SJCRH30 (cell line): ENCODE measurements around the gene DPF1. TPM values are rescaled to one million over a fixed set of nuclear protein-coding genes. Genes with fewer than 3 reads are reported as not detected.

Experiments
- DNase-seq, 2 experiments: peaks; one replicate each; pipeline ENCODE4 v3.0.0-alpha.2; 2015 to 2020
- H3K27ac ChIP-seq: fragments of 250-450 bp; sonication (Bioruptor Pico); 2 replicates; pipeline ENCODE4 v1.5.1; 2020; ENCODE audit warnings: mild to moderate bottlenecking, moderate library complexity
- H3K27me3 ChIP-seq: fragments of 250-450 bp; sonication (Bioruptor Pico); 2 replicates; pipeline ENCODE4 v1.5.1; 2020; ENCODE audit warnings: mild to moderate bottlenecking, moderate library complexity
- H3K36me3 ChIP-seq: fragments of 250-450 bp; sonication (Bioruptor Pico); 2 replicates; pipeline ENCODE4 v1.5.1; 2020; ENCODE audit warnings: mild to moderate bottlenecking, moderate library complexity
- H3K4me1 ChIP-seq: fragments of 250-450 bp; sonication (Bioruptor Pico); 2 replicates; pipeline ENCODE4 v1.5.1; 2020; ENCODE audit warnings: mild to moderate bottlenecking, moderate library complexity
- H3K4me3 ChIP-seq: fragments of 250-450 bp; sonication (Bioruptor Pico); 2 replicates; pipeline ENCODE4 v1.5.1; 2020; ENCODE audit warnings: mild to moderate bottlenecking, moderate library complexity
- H3K9me3 ChIP-seq: fragments of 250-450 bp; sonication (Bioruptor Pico); replicated peaks from 2 replicates; pipeline ENCODE4 v1.5.1; 2020; ENCODE audit warnings: mild to moderate bottlenecking, moderate library complexity
- total RNA-seq: library from RNA; depleted of rRNA; stranded (reverse); fragments of >200 nt; shearing (Covaris generic); gene quantifications from 2 replicates; pipeline ENCODE4 v1.2.3, GENCODE V29; 2014

The DPF1 gene
- total RNA-seq, 1 experiment from 2014 or later: 10.6 TPM

GRCh38 chr19:38255383-38256014, 31.5 kb upstream of the DPF1 start:
- H3K4me1 ChIP-seq: peaks cover 29% of the 10 kb centered on the region
- H3K27me3 ChIP-seq: no peaks in the 10 kb centered on the region
- peak overlapping the region; percentile 1; the same call in 1 of the 2 replicates for H3K27ac ChIP-seq
- H3K36me3 ChIP-seq: no peaks in the 10 kb centered on the region
- H3K9me3 ChIP-seq: no peaks in the 10 kb centered on the region
- no peak overlapping the region for H3K4me3 ChIP-seq
- DNase-seq: peak; percentile 61 to 64

GRCh38 chr19:38253788-38254187, 29.8 kb upstream of the DPF1 start:
- Histone ChIP-seq H3K36me3 (no peaks in the 10 kb centered on the region), H3K27me3 (no peaks in the 10 kb centered on the region), H3K9me3 (no peaks in the 10 kb centered on the region), H3K4me3 (peak overlapping the region; percentile 50), H3K4me1 (peaks cover 29% of the 10 kb centered on the region), H3K27ac (peak overlapping the region; percentile 67)
- DNase-seq: no peak

DNA sequence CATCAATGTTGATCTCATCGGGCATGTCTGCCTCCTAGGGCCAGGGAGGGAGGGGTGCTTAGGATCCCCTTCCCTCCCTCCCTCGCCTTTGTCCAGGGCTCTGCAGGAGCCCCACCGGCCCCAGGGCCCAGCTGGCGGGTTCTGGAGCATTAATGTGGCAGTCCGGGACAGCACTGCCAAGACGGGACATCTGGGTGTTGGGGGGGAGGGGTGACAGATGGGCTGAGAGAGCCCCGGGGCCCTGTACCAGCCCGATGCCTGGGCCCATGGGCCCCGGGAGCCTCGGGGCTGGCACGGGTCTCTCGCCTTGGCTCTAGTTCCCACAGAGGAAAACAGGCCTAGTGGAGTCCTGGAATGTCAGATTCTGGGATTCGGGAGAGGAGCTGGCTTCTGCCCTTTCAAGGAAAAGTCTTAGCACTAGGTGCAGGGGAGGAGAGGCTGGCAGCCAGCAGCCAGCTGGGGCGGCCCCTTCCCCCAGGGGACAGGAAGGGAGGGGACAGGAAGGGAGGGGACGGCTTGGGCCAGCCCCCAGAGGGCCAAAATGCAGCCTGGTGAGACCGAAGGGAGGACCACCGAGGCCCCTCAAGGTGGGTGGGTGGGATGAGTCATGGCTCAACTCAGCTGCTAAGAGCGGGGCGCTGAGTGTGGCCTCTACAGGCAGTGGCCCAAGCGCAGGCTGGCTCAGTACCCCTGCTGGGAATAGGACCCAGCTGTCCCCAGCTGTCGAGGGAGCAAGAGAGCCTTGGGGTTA, 29.1 kb upstream of the DPF1 start:
- Histone ChIP-seq H3K4me3 (peak overlapping the region; percentile 50), H3K9me3 (no peaks in the 10 kb centered on the region), H3K36me3 (no peaks in the 10 kb centered on the region), H3K27me3 (no peaks in the 10 kb centered on the region), H3K4me1 (peaks cover 29% of the 10 kb centered on the region), H3K27ac (peak overlapping the region; percentile 67)
- DNase-seq: peak; percentile 93 to 94

DNA sequence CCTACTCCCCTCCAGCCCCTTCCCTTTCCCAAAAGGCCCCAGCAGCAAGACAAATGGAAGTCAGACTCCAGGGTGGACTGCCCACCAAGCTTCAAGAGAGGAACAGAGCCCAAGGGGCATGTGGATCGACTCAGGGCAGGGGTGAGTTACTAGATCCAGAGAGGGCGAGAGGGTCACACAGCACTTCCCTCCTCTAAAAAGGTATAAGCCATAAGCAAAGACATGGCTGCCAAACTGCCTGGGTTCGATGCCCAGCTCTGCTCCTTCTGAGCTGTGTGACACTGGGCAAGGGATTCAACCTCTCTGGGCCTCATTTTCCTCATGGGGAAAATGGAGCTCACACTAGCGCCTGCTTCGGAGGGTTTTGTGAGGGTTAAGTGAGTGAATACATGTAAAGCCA, 28.4 kb upstream of the DPF1 start:
- Histone ChIP-seq H3K36me3 (no peaks in the 10 kb centered on the region), H3K27ac (peak overlapping the region; percentile 67; the same call in 1 of the 2 replicates), H3K27me3 (no peaks in the 10 kb centered on the region), H3K4me3 (peak overlapping the region; percentile 50), H3K4me1 (peaks cover 29% of the 10 kb centered on the region), H3K9me3 (no peaks in the 10 kb centered on the region)
- DNase-seq: no peak

GRCh38 chr19:38251564-38252051, 27.6 kb upstream of the DPF1 start:
- H3K27ac ChIP-seq: no peak overlapping the region

GRCh38 chr19:38250821-38251563, 27.0 kb upstream of the DPF1 start:
- Histone ChIP-seq H3K4me3 (peak overlapping the region; percentile 50), H3K27me3 (no peaks in the 10 kb centered on the region), H3K36me3 (no peaks in the 10 kb centered on the region), H3K4me1 (peaks cover 29% of the 10 kb centered on the region), H3K9me3 (no peaks in the 10 kb centered on the region), H3K27ac (no peak overlapping the region)
- peak in 1 of 2 experiments; percentile 49 for DNase-seq

More at GRCh38 chr19:38251564-38252051, 27.6 kb upstream of the DPF1 start:
- DNase-seq: peak; percentile 34 to 49
- Histone ChIP-seq H3K27me3 (no peaks in the 10 kb centered on the region), H3K4me3 (peak overlapping the region; percentile 50), H3K9me3 (no peaks in the 10 kb centered on the region), H3K4me1 (peaks cover 29% of the 10 kb centered on the region), H3K36me3 (no peaks in the 10 kb centered on the region)

DNA sequence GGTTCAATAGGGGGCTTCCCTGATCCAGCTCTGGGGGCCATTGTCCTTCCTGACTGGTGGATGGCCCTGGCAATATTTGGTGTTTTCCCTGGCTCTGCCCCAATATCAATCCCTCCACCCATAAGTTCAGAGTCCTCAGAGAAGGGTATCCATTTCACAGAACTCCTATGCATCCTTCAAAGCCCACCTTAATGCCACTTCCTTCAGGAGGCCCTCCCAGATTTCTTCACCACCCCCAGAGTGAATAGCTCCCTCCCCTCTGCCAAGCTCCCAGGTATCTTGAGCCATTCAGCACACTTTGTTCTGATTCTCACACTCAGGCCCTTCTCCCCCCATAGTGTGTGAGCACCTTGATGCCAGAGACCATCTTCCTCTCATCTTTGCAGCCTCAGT, 26.4 kb upstream of the DPF1 start:
- H3K4me3 ChIP-seq: no peak overlapping the region
- no peak overlapping the region for H3K27ac ChIP-seq
- no peaks in the 10 kb centered on the region for H3K36me3 ChIP-seq
- no peaks in the 10 kb centered on the region for H3K27me3 ChIP-seq
- DNase-seq: no peak
- H3K9me3 ChIP-seq: no peaks in the 10 kb centered on the region
- H3K4me1 ChIP-seq: peaks cover 25% of the 10 kb centered on the region

DNA sequence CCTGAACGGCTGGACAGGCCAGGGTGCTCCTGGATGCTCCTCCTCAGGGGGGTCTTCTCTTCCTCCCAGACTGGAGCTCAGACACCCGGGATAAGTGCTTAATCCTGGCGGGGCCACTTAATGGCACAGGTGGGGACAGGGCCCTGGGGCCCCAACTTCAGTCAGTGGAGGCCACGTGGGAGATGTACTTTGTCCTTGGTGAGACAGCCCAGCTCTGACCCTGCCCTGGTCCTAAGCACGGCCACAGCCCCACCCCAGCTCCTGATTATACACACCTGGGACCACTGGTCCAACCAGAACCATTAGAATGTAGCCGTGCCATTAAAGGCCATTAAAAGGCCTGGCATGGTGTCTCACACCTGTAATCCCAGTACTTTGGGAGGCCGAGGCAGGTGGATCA, 24.4 kb upstream of the DPF1 start:
- H3K36me3 ChIP-seq: no peaks in the 10 kb centered on the region
- H3K9me3 ChIP-seq: no peaks in the 10 kb centered on the region
- DNase-seq: no peak
- no peak overlapping the region for H3K27ac ChIP-seq
- peaks cover 15% of the 10 kb centered on the region for H3K4me1 ChIP-seq
- no peak overlapping the region for H3K4me3 ChIP-seq
- no peaks in the 10 kb centered on the region for H3K27me3 ChIP-seq

GRCh38 chr19:38247734-38248268, 23.8 kb upstream of the DPF1 start:
- no peaks in the 10 kb centered on the region for H3K9me3 ChIP-seq
- peaks cover 15% of the 10 kb centered on the region for H3K4me1 ChIP-seq
- no peak for DNase-seq
- no peak overlapping the region for H3K4me3 ChIP-seq
- H3K27me3 ChIP-seq: no peaks in the 10 kb centered on the region
- H3K27ac ChIP-seq: no peak overlapping the region
- H3K36me3 ChIP-seq: no peaks in the 10 kb centered on the region

- no peak overlapping the region for H3K4me3 ChIP-seq
- H3K27ac ChIP-seq: no peak overlapping the region
- no peaks in the 10 kb centered on the region for H3K27me3 ChIP-seq
- H3K4me1 ChIP-seq: peaks cover 15% of the 10 kb centered on the region
- no peaks in the 10 kb centered on the region for H3K9me3 ChIP-seq
- DNase-seq: no peak
- no peaks in the 10 kb centered on the region for H3K36me3 ChIP-seq
These were observed 23.1 kb upstream of the DPF1 start for GRCh38 chr19:38247126-38247525.

DNA sequence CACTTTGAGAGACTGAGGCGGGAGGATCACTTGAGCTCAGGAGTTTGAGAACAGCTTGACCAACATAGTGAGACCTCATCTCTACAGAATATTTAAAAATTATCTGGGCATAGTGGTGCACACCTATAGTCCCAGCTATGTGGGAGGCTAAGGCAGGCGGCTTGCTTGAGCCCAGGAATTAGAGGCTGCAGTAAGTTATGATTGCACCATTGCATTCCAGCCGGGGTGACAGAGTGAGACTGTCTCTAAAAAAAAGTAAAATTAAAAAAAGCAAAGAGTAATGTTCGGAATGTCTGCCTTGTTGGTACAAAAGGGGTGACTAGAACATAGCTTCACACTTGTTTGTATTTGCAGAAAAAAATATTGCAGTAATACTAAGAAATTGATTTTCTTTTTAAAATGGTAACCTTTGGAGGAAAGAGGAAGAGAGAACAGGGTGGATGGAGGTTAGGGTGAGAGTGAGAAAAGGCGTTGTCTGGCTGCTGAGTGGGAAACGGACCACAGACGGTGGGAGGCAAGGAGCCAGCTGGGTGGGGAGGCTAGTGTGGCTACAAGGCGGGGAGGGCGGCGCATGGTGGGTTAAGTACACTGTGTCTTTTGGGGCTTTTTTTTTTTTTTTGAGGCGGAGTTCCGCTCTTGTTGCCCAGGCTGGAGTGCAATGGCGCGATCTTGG, 21.9 kb upstream of the DPF1 start:
- no peaks in the 10 kb centered on the region for H3K27me3 ChIP-seq
- no peak overlapping the region for H3K27ac ChIP-seq
- no peak overlapping the region for H3K4me3 ChIP-seq
- no peak for DNase-seq
- peaks cover 7% of the 10 kb centered on the region for H3K4me1 ChIP-seq
- H3K9me3 ChIP-seq: no peaks in the 10 kb centered on the region
- no peaks in the 10 kb centered on the region for H3K36me3 ChIP-seq

GRCh38 chr19:38243279-38243673, 19.3 kb upstream of the DPF1 start:
- Histone ChIP-seq H3K27ac (no peak overlapping the region), H3K4me1 (peaks cover 7% of the 10 kb centered on the region; the same call in 1 of the 2 replicates), H3K4me3 (no peak overlapping the region), H3K36me3 (no peaks in the 10 kb centered on the region), H3K9me3 (no peaks in the 10 kb centered on the region), H3K27me3 (no peaks in the 10 kb centered on the region)
- no peak for DNase-seq

DNA sequence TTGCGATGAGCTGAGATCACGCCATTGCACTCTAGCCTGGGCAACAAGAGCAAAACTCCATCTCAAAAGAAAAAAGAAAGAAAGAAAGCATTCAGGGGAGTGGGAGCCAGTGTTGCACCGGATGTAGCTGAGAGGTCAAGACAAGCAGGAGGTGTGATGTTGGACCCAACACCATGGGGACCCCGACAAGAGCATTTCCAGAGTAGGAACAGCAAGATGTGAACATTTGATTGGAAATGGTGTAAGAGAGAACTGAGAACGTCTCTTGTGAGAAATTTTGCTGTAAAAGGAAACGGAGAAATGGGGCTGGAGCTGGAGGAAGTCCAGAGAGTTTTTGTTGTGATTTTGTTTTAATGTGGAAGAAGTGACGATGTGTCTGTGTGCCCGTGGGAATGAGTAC, 15.8 kb upstream of the DPF1 start:
- no peak overlapping the region for H3K4me3 ChIP-seq
- H3K4me1 ChIP-seq: peaks cover 7% of the 10 kb centered on the region; the same call in 1 of the 2 replicates
- DNase-seq: no peak
- no peaks in the 10 kb centered on the region for H3K9me3 ChIP-seq
- H3K27ac ChIP-seq: no peak overlapping the region
- H3K27me3 ChIP-seq: no peaks in the 10 kb centered on the region
- no peaks in the 10 kb centered on the region for H3K36me3 ChIP-seq

DNA sequence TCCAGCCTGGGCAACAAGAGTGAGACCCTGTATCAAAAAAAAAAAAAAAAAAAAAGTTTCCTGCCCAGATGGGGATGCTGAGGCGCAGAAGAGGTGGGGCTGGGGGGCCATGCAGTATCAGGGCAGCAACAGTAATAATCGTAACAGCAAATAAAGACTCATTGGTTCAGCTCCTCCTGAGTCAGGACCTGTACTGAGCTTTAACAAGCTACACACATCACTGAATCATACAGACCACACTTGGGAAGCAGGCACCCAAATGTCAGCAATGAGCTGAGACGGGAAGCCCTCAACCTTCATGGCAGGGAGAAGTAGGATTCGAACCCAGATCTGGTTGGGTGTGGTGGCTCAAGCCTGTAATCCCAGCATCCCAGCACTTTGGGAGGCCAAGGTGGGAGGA, 10.6 kb upstream of the DPF1 start:
- Histone ChIP-seq H3K4me3 (no peak overlapping the region), H3K27ac (no peak overlapping the region), H3K27me3 (no peaks in the 10 kb centered on the region), H3K4me1 (no peaks in the 10 kb centered on the region), H3K9me3 (no peaks in the 10 kb centered on the region), H3K36me3 (no peaks in the 10 kb centered on the region)
- DNase-seq: no peak
